ENCODE results near the gene RALGAPA2. TPM values are rescaled to one million over a fixed set of nuclear protein-coding genes. Genes with fewer than 3 reads are reported as not detected.

Gene RALGAPA2
- total RNA-seq, 2 experiments from 2014 or later, result 21.2 to 21.9 TPM

- no peaks in the 10 kb centered on the region for H3K4me1 Mint-ChIP-seq (ENCODE audit: low read depth)
- Histone ChIP-seq H3K27ac (ENCODE audit: low read depth in 1 of 2, low read length in 2 of 2) (no peak overlapping the region), H3K9me3 (ENCODE audit: control insufficient read depth in 1 of 2, insufficient read depth in 1 of 2, low read length in 2 of 2) (no peaks in the 10 kb centered on the region), H3K4me1 (ENCODE audit: insufficient read depth, low read length) (no peaks in the 10 kb centered on the region), H3K4me3 (ENCODE audit: low read length) (no peak overlapping the region), H3K36me3 (ENCODE audit: insufficient read depth, low read length) (no peaks in the 10 kb centered on the region), H3K27me3 (ENCODE audit: control insufficient read depth in 1 of 2, insufficient read depth in 2 of 2, low read length in 2 of 2) (no peaks in the 10 kb centered on the region)
- no peaks in the 10 kb centered on the region for H3K27me3 Mint-ChIP-seq
- DNase-seq, result no peak
- POLR2A ChIA-PET, result no interaction called here
- TF ChIP-seq CTCF (IDR thresholded peaks at IDR 0.05), result no peak
- H3K9me3 Mint-ChIP-seq, result no peaks in the 10 kb centered on the region
- ATAC-seq (ENCODE audit: poor library complexity), result no peak
- H3K36me3 Mint-ChIP-seq (ENCODE audit: low read depth), result peaks cover 36% of the 10 kb centered on the region
- CTCF ChIA-PET, result no interaction called here
- intact Hi-C loops (cut with DNase I, micrococcal nuclease), result no loop called here
- no peak overlapping the region for H3K4me3 Mint-ChIP-seq
- no peak overlapping the region for H3K27ac Mint-ChIP-seq
These were observed 286.4 kb downstream of the RALGAPA2 start for GRCh38 chr20:20425823-20426654.

GRCh38 chr20:20423117-20423516 is 289.3 kb downstream of the RALGAPA2 start:
- intact Hi-C loops (cut with DNase I, micrococcal nuclease), result no loop called here
- Mint-ChIP-seq H3K27me3 (no peaks in the 10 kb centered on the region), H3K27ac (no peak overlapping the region), H3K4me3 (no peak overlapping the region), H3K4me1 (ENCODE audit: low read depth) (no peaks in the 10 kb centered on the region), H3K36me3 (ENCODE audit: low read depth) (peaks cover 27% of the 10 kb centered on the region), H3K9me3 (no peaks in the 10 kb centered on the region)
- Histone ChIP-seq H3K4me1 (ENCODE audit: insufficient read depth, low read length) (no peaks in the 10 kb centered on the region), H3K4me3 (ENCODE audit: low read length) (no peak overlapping the region), H3K27ac (ENCODE audit: low read depth in 1 of 2, low read length in 2 of 2) (no peak overlapping the region), H3K27me3 (ENCODE audit: control insufficient read depth in 1 of 2, insufficient read depth in 2 of 2, low read length in 2 of 2) (no peaks in the 10 kb centered on the region), H3K9me3 (ENCODE audit: control insufficient read depth in 1 of 2, insufficient read depth in 1 of 2, low read length in 2 of 2) (no peaks in the 10 kb centered on the region), H3K36me3 (ENCODE audit: insufficient read depth, low read length) (peaks cover under 1% of the 10 kb centered on the region)
- TF ChIP-seq CTCF (IDR thresholded peaks at IDR 0.05), result no peak
- DNase-seq, result no peak
- ChIA-PET POLR2A (no interaction called here), CTCF (no interaction called here)
- ATAC-seq (ENCODE audit: poor library complexity), result no peak

GRCh38 chr20:20417876-20418676 is 294.4 kb downstream of the RALGAPA2 start:
- no peaks in the 10 kb centered on the region for H3K27me3 Mint-ChIP-seq
- no peaks in the 10 kb centered on the region for H3K9me3 ChIP-seq (ENCODE audit: control insufficient read depth in 1 of 2, insufficient read depth in 1 of 2, low read length in 2 of 2)

More at GRCh38 chr20:20417876-20418676, 294.4 kb downstream of the RALGAPA2 start:
- no peaks in the 10 kb centered on the region for H3K9me3 Mint-ChIP-seq
- peaks cover 11% of the 10 kb centered on the region for H3K36me3 ChIP-seq (ENCODE audit: insufficient read depth, low read length)
- H3K27ac ChIP-seq (ENCODE audit: low read depth in 1 of 2, low read length in 2 of 2), result no peak overlapping the region
- ATAC-seq (ENCODE audit: poor library complexity), result no peak
- CTCF ChIA-PET, result no interaction called here
- H3K4me3 ChIP-seq (ENCODE audit: low read length), result no peak overlapping the region
- H3K27me3 ChIP-seq (ENCODE audit: control insufficient read depth in 1 of 2, insufficient read depth in 2 of 2, low read length in 2 of 2), result no peaks in the 10 kb centered on the region
- no peak overlapping the region for H3K27ac Mint-ChIP-seq
- intact Hi-C loops (cut with DNase I, micrococcal nuclease), result no loop called here
- H3K36me3 Mint-ChIP-seq (ENCODE audit: low read depth), result peaks cover 20% of the 10 kb centered on the region
- DNase-seq, result no peak
- no peak for TF ChIP-seq CTCF (IDR thresholded peaks at IDR 0.05)
- no peaks in the 10 kb centered on the region for H3K4me1 ChIP-seq (ENCODE audit: insufficient read depth, low read length)
- no peaks in the 10 kb centered on the region for H3K4me1 Mint-ChIP-seq (ENCODE audit: low read depth)
- no peak overlapping the region for H3K4me3 Mint-ChIP-seq
- POLR2A ChIA-PET, result no interaction called here

Measured in CD4-positive, alpha-beta T cell (primary cell).